Central memory CD8-positive, alpha-beta T cell (primary cell): ENCODE data around the gene AAGAB.
A peak's percentile ranks its signal among the peaks of the same experiment; 100 is the strongest.

ENCODE experiments used
- ATAC-seq: fragments of 150-1000 bp; cut with Tn5 transposase; replicated peaks from 2 replicates; pipeline ENCODE4 v1.10.0; 2022; ENCODE audit warnings: mild to moderate bottlenecking, moderate FRiP score, moderate number of reproducible peaks; ENCODE audit not compliant: poor library complexity, severe bottlenecking; ENCODE audit errors: extremely low read depth
- DNase-seq, 2 donors: peaks; one replicate each; pipeline ENCODE4 v3.0.0; 2021; ENCODE audit warnings: low spot score in 2 of 2
- H3K27ac Mint-ChIP-seq: one replicate; pipeline ENCODE4 v1.8.0; 2022; ENCODE audit warnings: low read depth, mild to moderate bottlenecking, moderate library complexity, mixed read lengths
- H3K27me3 Mint-ChIP-seq: one replicate; pipeline ENCODE4 v1.8.0; 2022; ENCODE audit warnings: mixed read lengths
- H3K36me3 Mint-ChIP-seq: one replicate; pipeline ENCODE4 v1.8.0; 2022; ENCODE audit warnings: mild to moderate bottlenecking, moderate library complexity, mixed read lengths; ENCODE audit not compliant: insufficient read depth
- H3K4me1 Mint-ChIP-seq: one replicate; pipeline ENCODE4 v1.8.0; 2022; ENCODE audit warnings: mixed read lengths
- H3K4me3 Mint-ChIP-seq: one replicate; pipeline ENCODE4 v1.8.0; 2022; ENCODE audit warnings: mild to moderate bottlenecking, moderate library complexity, mixed read lengths
- H3K9me3 Mint-ChIP-seq: one replicate; pipeline ENCODE4 v1.8.0; 2022; ENCODE audit warnings: mixed read lengths

AAGAB gene

GRCh38 chr15:67197364-67197695 is 57.1 kb downstream of the AAGAB start:
- no peak for ATAC-seq
- Mint-ChIP-seq H3K4me1 (peaks cover 13% of the 10 kb centered on the region), H3K9me3 (no peaks in the 10 kb centered on the region), H3K27me3 (no peaks in the 10 kb centered on the region), H3K4me3 (no peak overlapping the region), H3K27ac (peak overlapping the region; percentile 38), H3K36me3 (peaks cover 27% of the 10 kb centered on the region)
- no peak for DNase-seq

- DNase-seq = no peak
Observed at GRCh38 chr15:67196672-67197363, 57.6 kb downstream of the AAGAB start.

GRCh38 chr15:67196222-67196621 is 58.2 kb downstream of the AAGAB start:
- Mint-ChIP-seq H3K27me3 (no peaks in the 10 kb centered on the region), H3K4me3 (no peak overlapping the region), H3K4me1 (peaks cover 13% of the 10 kb centered on the region), H3K9me3 (no peaks in the 10 kb centered on the region), H3K36me3 (peaks cover 29% of the 10 kb centered on the region), H3K27ac (no peak overlapping the region)
- no peak for DNase-seq
- ATAC-seq = no peak

More at GRCh38 chr15:67196672-67197363, 57.6 kb downstream of the AAGAB start:
- no peaks in the 10 kb centered on the region for H3K27me3 Mint-ChIP-seq
- no peak for ATAC-seq
- H3K4me3 Mint-ChIP-seq = no peak overlapping the region
- H3K27ac Mint-ChIP-seq = peak overlapping the region; percentile 38
- H3K4me1 Mint-ChIP-seq = peaks cover 13% of the 10 kb centered on the region
- H3K36me3 Mint-ChIP-seq = peaks cover 31% of the 10 kb centered on the region
- H3K9me3 Mint-ChIP-seq = no peaks in the 10 kb centered on the region

- H3K27ac Mint-ChIP-seq = peak overlapping the region; percentile 73
Observed at GRCh38 chr15:67195305-67195704, 59.2 kb downstream of the AAGAB start.

GRCh38 chr15:67194171-67195114 is 60.0 kb downstream of the AAGAB start:
- Mint-ChIP-seq H3K36me3 (peaks cover 29% of the 10 kb centered on the region), H3K4me1 (peaks cover 13% of the 10 kb centered on the region), H3K9me3 (no peaks in the 10 kb centered on the region), H3K27me3 (no peaks in the 10 kb centered on the region), H3K4me3 (no peak overlapping the region), H3K27ac (peak overlapping the region; percentile 73)
- DNase-seq (no peak), ATAC-seq (no peak)

More at GRCh38 chr15:67195305-67195704, 59.2 kb downstream of the AAGAB start:
- Mint-ChIP-seq H3K27me3 (no peaks in the 10 kb centered on the region), H3K36me3 (peaks cover 29% of the 10 kb centered on the region), H3K4me1 (peaks cover 13% of the 10 kb centered on the region), H3K4me3 (no peak overlapping the region), H3K9me3 (no peaks in the 10 kb centered on the region)
- ATAC-seq (no peak), DNase-seq (no peak)

- Mint-ChIP-seq H3K4me3 (no peak overlapping the region), H3K27me3 (no peaks in the 10 kb centered on the region), H3K9me3 (no peaks in the 10 kb centered on the region), H3K4me1 (peaks cover 17% of the 10 kb centered on the region), H3K36me3 (peaks cover 34% of the 10 kb centered on the region), H3K27ac (no peak overlapping the region)
- ATAC-seq (no peak), DNase-seq (no peak)
Observed at GRCh38 chr15:67193223-67193990, 61.1 kb downstream of the AAGAB start.

- ATAC-seq = no peak
- H3K9me3 Mint-ChIP-seq = no peaks in the 10 kb centered on the region
- peaks cover 15% of the 10 kb centered on the region for H3K4me1 Mint-ChIP-seq
Observed at GRCh38 chr15:67192185-67192820, 62.2 kb downstream of the AAGAB start.

GRCh38 chr15:67190813-67191212 is 63.6 kb downstream of the AAGAB start:
- no peak for ATAC-seq
- Mint-ChIP-seq H3K36me3 (peaks cover 38% of the 10 kb centered on the region), H3K4me1 (peaks cover 9% of the 10 kb centered on the region), H3K27me3 (no peaks in the 10 kb centered on the region), H3K27ac (no peak overlapping the region), H3K9me3 (no peaks in the 10 kb centered on the region), H3K4me3 (no peak overlapping the region)
- no peak for DNase-seq

More at GRCh38 chr15:67192185-67192820, 62.2 kb downstream of the AAGAB start:
- Mint-ChIP-seq H3K36me3 (peaks cover 39% of the 10 kb centered on the region), H3K4me3 (no peak overlapping the region), H3K27me3 (no peaks in the 10 kb centered on the region), H3K27ac (no peak overlapping the region)
- no peak for DNase-seq

- DNase-seq (no peak), ATAC-seq (no peak)
- Mint-ChIP-seq H3K4me3 (no peak overlapping the region), H3K9me3 (no peaks in the 10 kb centered on the region), H3K27ac (no peak overlapping the region), H3K27me3 (no peaks in the 10 kb centered on the region), H3K4me1 (peaks cover 14% of the 10 kb centered on the region), H3K36me3 (peaks cover 34% of the 10 kb centered on the region)
Observed at GRCh38 chr15:67190326-67190725, 64.1 kb downstream of the AAGAB start.

- H3K4me1 Mint-ChIP-seq = peaks cover 20% of the 10 kb centered on the region
- peaks cover 32% of the 10 kb centered on the region for H3K36me3 Mint-ChIP-seq
- no peaks in the 10 kb centered on the region for H3K27me3 Mint-ChIP-seq
- H3K9me3 Mint-ChIP-seq = no peaks in the 10 kb centered on the region
- no peak overlapping the region for H3K4me3 Mint-ChIP-seq
- ATAC-seq = no peak
- no peak for DNase-seq
- H3K27ac Mint-ChIP-seq = peak overlapping the region; percentile 32
Observed at GRCh38 chr15:67189326-67190051, 65.0 kb downstream of the AAGAB start.

- peak overlapping the region; percentile 44 for H3K27ac Mint-ChIP-seq
- ATAC-seq (no peak), DNase-seq (no peak)
- H3K4me1 Mint-ChIP-seq = peaks cover 20% of the 10 kb centered on the region
- H3K27me3 Mint-ChIP-seq = no peaks in the 10 kb centered on the region
- H3K36me3 Mint-ChIP-seq = peaks cover 34% of the 10 kb centered on the region
- no peak overlapping the region for H3K4me3 Mint-ChIP-seq
- no peaks in the 10 kb centered on the region for H3K9me3 Mint-ChIP-seq
Observed at GRCh38 chr15:67188551-67189218, 65.8 kb downstream of the AAGAB start.
